HepG2 (cell line): Measurements from ENCODE around the gene C19orf18. TPM values are rescaled to one million over a fixed set of nuclear protein-coding genes. Genes with fewer than 3 reads are reported as not detected.

Experiments used
- CEBPG ChIP-seq: IDR thresholded peaks from 2 replicates; pipeline ENCODE4 v1.6.1; 2016
- E2F5 ChIP-seq: sonication (generic); formaldehyde crosslinking; conservative IDR thresholded peaks from 2 replicates; pipeline ENCODE4 v1.4.0; 2020; ENCODE audit warnings: missing genetic modification reagents
- ELF3 ChIP-seq: IDR thresholded peaks from 2 replicates; pipeline ENCODE4 v1.6.1; 2016; ENCODE audit warnings: missing genetic modification reagents, missing compliant biosample characterization
- FOXA3 ChIP-seq: IDR thresholded peaks from 2 replicates; pipeline ENCODE4 v1.6.1; 2016; ENCODE audit warnings: missing genetic modification reagents, missing compliant biosample characterization
- FOXO1 ChIP-seq: sonication (generic); formaldehyde crosslinking; IDR thresholded peaks from 2 replicates; pipeline ENCODE4 v1.4.0; 2020; ENCODE audit warnings: missing genetic modification reagents
- GMEB2 ChIP-seq: IDR thresholded peaks from 2 replicates; pipeline ENCODE4 v1.6.1; 2016; ENCODE audit warnings: missing biosample characterization, missing genetic modification reagents, low read depth
- HIVEP1 ChIP-seq: sonication (generic); formaldehyde crosslinking; IDR thresholded peaks from 2 replicates; pipeline ENCODE4 v1.4.0; 2020; ENCODE audit warnings: mild to moderate bottlenecking, missing genetic modification reagents
- HNF4A ChIP-seq: sonication (generic); formaldehyde crosslinking; IDR thresholded peaks from 2 replicates; pipeline ENCODE4 v1.4.0; 2020; ENCODE audit warnings: missing genetic modification reagents
- HOXA3 ChIP-seq: sonication (generic); formaldehyde crosslinking; IDR thresholded peaks from 2 replicates; pipeline ENCODE4 v1.5.0; 2020; ENCODE audit warnings: missing genetic modification reagents
- IKZF5 ChIP-seq: IDR thresholded peaks from 2 replicates; pipeline ENCODE4 v1.6.1; 2018; ENCODE audit warnings: missing genetic modification reagents, mild to moderate bottlenecking, missing compliant biosample characterization
- JUND ChIP-seq: sonication (generic); formaldehyde crosslinking; IDR thresholded peaks from 2 replicates; pipeline ENCODE4 v1.8.0; 2022; ENCODE audit warnings: mild to moderate bottlenecking, missing genetic modification reagents
- KLF16 ChIP-seq, 2 experiments: sonication (generic) in 1 of 2; formaldehyde crosslinking in 1 of 2; IDR thresholded peaks; 2 replicates each; pipeline versions ENCODE4 v1.6.1 to v1.8.0; 2016 to 2023; ENCODE audit warnings: missing genetic modification reagents in 2 of 2, missing compliant biosample characterization in 1 of 2
- PHF20 ChIP-seq: sonication (generic); formaldehyde crosslinking; IDR thresholded peaks from 2 replicates; pipeline ENCODE4 v1.5.0; 2020; ENCODE audit warnings: mild to moderate bottlenecking, missing genetic modification reagents
- PPARG ChIP-seq: conservative IDR thresholded peaks from 2 replicates; pipeline ENCODE4 v1.6.1; 2016; ENCODE audit warnings: missing biosample characterization, missing genetic modification reagents
- RXRA ChIP-seq: sonication (generic); formaldehyde crosslinking; IDR thresholded peaks from 2 replicates; pipeline ENCODE4 v1.5.1; 2020; ENCODE audit warnings: missing genetic modification reagents
- SIN3A ChIP-seq: IDR thresholded peaks from 2 replicates; pipeline ENCODE4 v1.6.1; 2011; ENCODE audit warnings: low read depth, mild to moderate bottlenecking, control low read depth, low read length, borderline replicate concordance
- TEAD3 ChIP-seq: optimal IDR thresholded peaks from 2 replicates; pipeline ENCODE3; 2016; ENCODE audit warnings: borderline replicate concordance
- ZBTB33 ChIP-seq: sonication (generic); formaldehyde crosslinking; IDR thresholded peaks from 2 replicates; pipeline ENCODE4 v1.4.0; 2020; ENCODE audit warnings: missing genetic modification reagents
- ZFX ChIP-seq: sonication (generic); formaldehyde crosslinking; IDR thresholded peaks from 2 replicates; pipeline ENCODE4 v1.4.0; 2020; ENCODE audit warnings: mild to moderate bottlenecking, low read depth, missing genetic modification reagents, moderate library complexity
- ZNF614 ChIP-seq: IDR thresholded peaks from 2 replicates; pipeline ENCODE4 v1.6.1; 2018; ENCODE audit warnings: missing biosample characterization, missing genetic modification reagents, inconsistent platforms, borderline replicate concordance
- ZNF768 ChIP-seq: sonication (generic); formaldehyde crosslinking; IDR thresholded peaks from 2 replicates; pipeline ENCODE4 v1.4.0; 2020; ENCODE audit warnings: missing genetic modification reagents
- ZNF772 ChIP-seq: sonication (generic); formaldehyde crosslinking; IDR thresholded peaks from 2 replicates; pipeline ENCODE4 v1.5.0; 2020; ENCODE audit warnings: mild to moderate bottlenecking, missing genetic modification reagents
- ZSCAN5A ChIP-seq: sonication (generic); formaldehyde crosslinking; IDR thresholded peaks from 2 replicates; pipeline ENCODE4 v1.8.0; 2022; ENCODE audit warnings: mild to moderate bottlenecking, missing genetic modification reagents, borderline replicate concordance
- polyA plus RNA-seq, 8 experiments: library from polyadenylated mRNA; depleted of rRNA in 3 of 8; stranded (reverse) in 7 of 8; unstranded in 1 of 8; fragments of >200 nt; fragmentation: Illumina TruSeq in 4 of 8; extraction: Trizol in 4 of 8; gene quantifications; 2 replicates each; pipeline versions ENCODE4 v1.2.1 to v1.2.3, GENCODE V29; 2011 to 2016; ENCODE audit warnings: low read depth in 4 of 8, missing spikeins in 1 of 8, mixed read lengths in 1 of 8; ENCODE audit not compliant: insufficient read depth in 1 of 8
- total RNA-seq, 5 experiments: library from RNA; depleted of rRNA; stranded (reverse); fragments of >200 nt; fragmentation: Illumina TruSeq; extraction: Trizol; gene quantifications; 2 replicates each; pipeline ENCODE4 v1.2.3, GENCODE V29; 2016; ENCODE audit warnings: low read depth in 1 of 5

Gene C19orf18
- total and polyA plus RNA-seq, 2 of the 13 experiments (the other 11 are each of a cell fraction or from before 2014, with no cell fraction given): 0.38 to 0.55 TPM

- TF ChIP-seq ZBTB33: peak; percentile 67
- TF ChIP-seq SIN3A: peak; percentile 69; the same call in 1 of the 2 replicates
- peak; percentile 88 for TF ChIP-seq E2F5
- TF ChIP-seq TEAD3 (CRISPR knock-in tag): peak; percentile 53
- 0 out of 2 replicates have a peak, but pooled peaks have one; percentile 3 for TF ChIP-seq CEBPG
- peak; percentile 37 to 60; a peak in 1 of 4 replicates for TF ChIP-seq KLF16 (CRISPR knock-in tag; IDR thresholded peaks at IDR 0.05)
- TF ChIP-seq ZNF772: peak; percentile 18; the same call in 1 of the 2 replicates
- TF ChIP-seq GMEB2: peak; percentile 99
- peak; percentile 49; the same call in 1 of the 2 replicates for TF ChIP-seq ELF3
- TF ChIP-seq FOXO1 (CRISPR knock-in tag): 0 out of 2 replicates have a peak, but pooled peaks have one; percentile 53
- peak; percentile 33; the same call in 1 of the 2 replicates for TF ChIP-seq JUND
- TF ChIP-seq ZFX (CRISPR knock-in tag): peak; percentile 56; the same call in 1 of the 2 replicates
- TF ChIP-seq PPARG (CRISPR knock-in tag): peak; percentile 48; the same call in 1 of the 2 replicates
- peak; percentile 45; the same call in 1 of the 2 replicates for TF ChIP-seq RXRA
- TF ChIP-seq HOXA3 (CRISPR knock-in tag): peak; percentile 76
- peak; percentile 45 for TF ChIP-seq HNF4A (CRISPR knock-in tag)
- TF ChIP-seq ZSCAN5A (CRISPR knock-in tag): 0 out of 2 replicates have a peak, but pooled peaks have one; percentile 36
- TF ChIP-seq FOXA3: 0 out of 2 replicates have a peak, but pooled peaks have one; percentile 38
- TF ChIP-seq PHF20: peak; percentile 88
- TF ChIP-seq ZNF768: peak; percentile 46; the same call in 1 of the 2 replicates
- peak; percentile 61; the same call in 1 of the 2 replicates for TF ChIP-seq IKZF5 (CRISPR knock-in tag)
- peak; percentile 94 for TF ChIP-seq HIVEP1
- TF ChIP-seq ZNF614 (CRISPR knock-in tag): 0 out of 2 replicates have a peak, but pooled peaks have one; percentile 35
These were observed 58.0 kb downstream of the C19orf18 start, which contains the start of gene ZNF417 (continued) for GRCh38 chr19:57916168-57916995.
